Stimulated activated CD4-positive, alpha-beta T cell treated with anti-CD3 and anti-CD28 coated beads, Interleukin-12 subunit alpha, Interleukin-12 subunit beta, amount 100 ng/mL, for 4 hours (primary cell): ENCODE results near the gene LRIG1.

Source experiments
- DNase-seq: peaks from one replicate; pipeline ENCODE4 v3.0.0-alpha.2; 2020

Gene LRIG1

GRCh38 chr3:66487465-66487864 is 13.4 kb downstream of the LRIG1 start:
- no peak for DNase-seq

- DNase-seq, result no peak
These were observed 14.2 kb downstream of the LRIG1 start for GRCh38 chr3:66486646-66487045.

- DNase-seq, result no peak
These were observed 14.6 kb downstream of the LRIG1 start for GRCh38 chr3:66486202-66486601.

GRCh38 chr3:66485291-66485968 is 15.4 kb downstream of the LRIG1 start:
- no peak for DNase-seq

GRCh38 chr3:66484106-66484844 is 16.5 kb downstream of the LRIG1 start:
- no peak for DNase-seq

- DNase-seq, result no peak
These were observed 17.4 kb downstream of the LRIG1 start for GRCh38 chr3:66483409-66483906.

- DNase-seq, result no peak
These were observed 17.8 kb downstream of the LRIG1 start for GRCh38 chr3:66483006-66483405.

GRCh38 chr3:66482018-66482404 is 18.8 kb downstream of the LRIG1 start:
- DNase-seq, result no peak

- no peak for DNase-seq
These were observed 19.5 kb downstream of the LRIG1 start for GRCh38 chr3:66481071-66482017.

- no peak for DNase-seq
These were observed 20.2 kb downstream of the LRIG1 start for GRCh38 chr3:66480666-66481065.

- no peak for DNase-seq
These were observed 21.3 kb downstream of the LRIG1 start for GRCh38 chr3:66479532-66479947.

- no peak for DNase-seq
These were observed 21.9 kb downstream of the LRIG1 start for GRCh38 chr3:66478960-66479359.

- no peak for DNase-seq
These were observed 23.0 kb downstream of the LRIG1 start for GRCh38 chr3:66477856-66478255.

- DNase-seq, result no peak
These were observed 23.9 kb downstream of the LRIG1 start for GRCh38 chr3:66476852-66477381.

GRCh38 chr3:66475386-66476020 is 25.3 kb downstream of the LRIG1 start:
- no peak for DNase-seq

GRCh38 chr3:66473692-66474091 is 27.1 kb downstream of the LRIG1 start:
- DNase-seq, result no peak

GRCh38 chr3:66473181-66473580 is 27.6 kb downstream of the LRIG1 start:
- DNase-seq, result no peak

GRCh38 chr3:66472313-66473134 is 28.3 kb downstream of the LRIG1 start:
- no peak for DNase-seq

- no peak for DNase-seq
These were observed 29.7 kb downstream of the LRIG1 start for GRCh38 chr3:66470956-66471686.

GRCh38 chr3:66470285-66470684 is 30.5 kb downstream of the LRIG1 start:
- no peak for DNase-seq

- no peak for DNase-seq
These were observed 31.6 kb downstream of the LRIG1 start for GRCh38 chr3:66469220-66469640.
